ENCODE data around the gene ARRDC2.

ARRDC2 gene

GRCh38 chr19:17989425-17990094 lies 18.4 kb upstream of the ARRDC2 start:
- Histone ChIP-seq H4K20me1 (no peaks in the 10 kb centered on the region), H3K4me2 (no peak overlapping the region), H3K36me3 (no peaks in the 10 kb centered on the region), H3K4me3 (no peak overlapping the region), H3K4me1 (no peaks in the 10 kb centered on the region), H3K9ac (no peak overlapping the region), H3K9me3 (no peaks in the 10 kb centered on the region), H3K27me3 (no peaks in the 10 kb centered on the region), H3K27ac (no peak overlapping the region)
- no peak for TF ChIP-seq Cebpa-rat (IDR thresholded peaks at IDR 0.05)

- Histone ChIP-seq H4K20me1 (no peaks in the 10 kb centered on the region), H3K4me2 (no peak overlapping the region), H3K4me3 (no peak overlapping the region), H3K9me3 (no peaks in the 10 kb centered on the region), H3K27ac (no peak overlapping the region), H3K9ac (no peak overlapping the region), H3K4me1 (peaks cover 4% of the 10 kb centered on the region; the same call in 1 of the 2 replicates), H3K36me3 (no peaks in the 10 kb centered on the region), H3K27me3 (no peaks in the 10 kb centered on the region)
- no peak for TF ChIP-seq Cebpa-rat (IDR thresholded peaks at IDR 0.05)
These were observed 14.7 kb upstream of the ARRDC2 start for GRCh38 chr19:17993076-17993813.

- H3K4me1 ChIP-seq: peaks cover 15% of the 10 kb centered on the region
These were observed 11.1 kb upstream of the ARRDC2 start for GRCh38 chr19:17996826-17997316.

GRCh38 chr19:17997969-17998826 lies 9.8 kb upstream of the ARRDC2 start:
- Histone ChIP-seq H3K4me3 (no peak overlapping the region), H3K9ac (no peak overlapping the region), H3K27me3 (no peaks in the 10 kb centered on the region), H3K9me3 (no peaks in the 10 kb centered on the region), H3K27ac (no peak overlapping the region), H3K4me2 (no peak overlapping the region), H3K36me3 (peaks cover 4% of the 10 kb centered on the region), H3K4me1 (peaks cover 27% of the 10 kb centered on the region), H4K20me1 (peaks cover 14% of the 10 kb centered on the region)
- TF ChIP-seq Cebpa-rat (IDR thresholded peaks at IDR 0.05): no peak

More at GRCh38 chr19:17996826-17997316, 11.1 kb upstream of the ARRDC2 start:
- Histone ChIP-seq H3K4me3 (no peak overlapping the region), H3K9me3 (no peaks in the 10 kb centered on the region), H3K9ac (no peak overlapping the region), H3K27ac (no peak overlapping the region), H3K27me3 (no peaks in the 10 kb centered on the region), H3K4me2 (peak overlapping the region; percentile 31; the same call in 1 of the 2 replicates), H4K20me1 (peaks cover 1% of the 10 kb centered on the region), H3K36me3 (no peaks in the 10 kb centered on the region)
- TF ChIP-seq Cebpa-rat (IDR thresholded peaks at IDR 0.05): no peak

GRCh38 chr19:17998827-17999150 lies 9.2 kb upstream of the ARRDC2 start:
- H3K4me2 ChIP-seq: no peak overlapping the region

GRCh38 chr19:17999684-18000479 lies 8.1 kb upstream of the ARRDC2 start:
- H4K20me1 ChIP-seq: peaks cover 27% of the 10 kb centered on the region
- H3K4me3 ChIP-seq: 0 out of 2 replicates have a peak overlapping the region, but pooled peaks have one; percentile 86
- peaks cover 20% of the 10 kb centered on the region for H3K36me3 ChIP-seq
- peak overlapping the region; percentile 85 for H3K9ac ChIP-seq
- no peak for TF ChIP-seq Cebpa-rat (IDR thresholded peaks at IDR 0.05)
- H3K4me2 ChIP-seq: peak overlapping the region; percentile 92
- H3K4me1 ChIP-seq: peaks cover 35% of the 10 kb centered on the region
- peak overlapping the region; percentile 92 for H3K27ac ChIP-seq
- no peaks in the 10 kb centered on the region for H3K27me3 ChIP-seq
- no peaks in the 10 kb centered on the region for H3K9me3 ChIP-seq

More at GRCh38 chr19:17998827-17999150, 9.2 kb upstream of the ARRDC2 start:
- Histone ChIP-seq H3K27me3 (no peaks in the 10 kb centered on the region), H3K9ac (no peak overlapping the region), H3K4me1 (peaks cover 33% of the 10 kb centered on the region), H3K4me3 (no peak overlapping the region), H3K36me3 (peaks cover 10% of the 10 kb centered on the region), H3K9me3 (no peaks in the 10 kb centered on the region), H3K27ac (no peak overlapping the region), H4K20me1 (peaks cover 20% of the 10 kb centered on the region)
- TF ChIP-seq Cebpa-rat (IDR thresholded peaks at IDR 0.05): no peak

- H3K4me2 ChIP-seq: peak overlapping the region; percentile 92
- H3K4me3 ChIP-seq: peak overlapping the region; percentile 86
- peak overlapping the region; percentile 85 for H3K9ac ChIP-seq
- peak overlapping the region; percentile 92 for H3K27ac ChIP-seq
- H3K9me3 ChIP-seq: no peaks in the 10 kb centered on the region
- H4K20me1 ChIP-seq: peaks cover 27% of the 10 kb centered on the region
- H3K27me3 ChIP-seq: no peaks in the 10 kb centered on the region
- no peak for TF ChIP-seq Cebpa-rat (IDR thresholded peaks at IDR 0.05)
- H3K4me1 ChIP-seq: peaks cover 35% of the 10 kb centered on the region
- H3K36me3 ChIP-seq: peaks cover 21% of the 10 kb centered on the region
These were observed 7.5 kb upstream of the ARRDC2 start for GRCh38 chr19:18000480-18000914.

- peak overlapping the region; percentile 85 for H3K9ac ChIP-seq
These were observed 6.8 kb upstream of the ARRDC2 start for GRCh38 chr19:18000915-18001776.

More at GRCh38 chr19:18000915-18001776, 6.8 kb upstream of the ARRDC2 start:
- Histone ChIP-seq H3K9me3 (no peaks in the 10 kb centered on the region), H4K20me1 (peaks cover 28% of the 10 kb centered on the region), H3K4me2 (peak overlapping the region; percentile 92), H3K27me3 (no peaks in the 10 kb centered on the region), H3K4me1 (peaks cover 35% of the 10 kb centered on the region), H3K36me3 (peaks cover 26% of the 10 kb centered on the region), H3K27ac (peak overlapping the region; percentile 92), H3K4me3 (peak overlapping the region; percentile 86)
- no peak for TF ChIP-seq Cebpa-rat (IDR thresholded peaks at IDR 0.05)
